ENCODE data around the gene ANKS3. TPM values are rescaled to one million over a fixed set of nuclear protein-coding genes. Genes with fewer than 3 reads are reported as not detected.

Gene ANKS3
- polyA plus RNA-seq, 1 of the 3 experiments (the other 2 are of a cell fraction): 42.2 TPM

GRCh38 chr16:4679850-4680636 lies 54.0 kb downstream of the ANKS3 start:
- Histone ChIP-seq H3K27ac (ENCODE audit: low read depth in 2 of 2, low read length in 1 of 2) (no peak overlapping the region), H3F3A (replicated peaks; ENCODE audit: insufficient read depth) (no peaks in the 10 kb centered on the region), H4K20me1 (ENCODE audit: insufficient read depth) (0 out of 2 replicates have a peak, but pooled peaks cover 2% of the 10 kb centered on the region), H3K9me3 (no peaks in the 10 kb centered on the region), H3K4me3 (ENCODE audit: low read depth in 2 of 2, low read length in 1 of 2) (no peak overlapping the region), H3K36me3 (replicated peaks in 1 of 2; ENCODE audit: control insufficient read depth in 1 of 2, insufficient read depth in 2 of 2, low read length in 1 of 2) (peaks cover 4 to 41% of the 10 kb centered on the region in 2 experiments), H3K4me1 (ENCODE audit: control insufficient read depth in 1 of 2, insufficient read depth in 2 of 2, low read depth in 1 of 2, low read length in 1 of 2) (peaks cover 0 to 4% of the 10 kb centered on the region in 2 experiments; a peak in 1 of 4 replicates), H3K27me3 (ENCODE audit: insufficient read depth) (no peaks in the 10 kb centered on the region), H3K79me2 (ENCODE audit: insufficient read depth) (no peaks in the 10 kb centered on the region; the same call in 1 of the 2 replicates), H3K4me2 (no peak overlapping the region), H2AFZ (ENCODE audit: low read depth) (no peak overlapping the region), H3K9ac (no peak overlapping the region), H3K9me2 (no peaks in the 10 kb centered on the region)
- no peak for DNase-seq
- POLR2A ChIA-PET: interaction anchor here (0.9 kb wide), 1 partner anchor 14 kb away, joined by 3 read pairs; the partner anchor contains the start of gene NUDT16L1
- CTCF ChIA-PET: interaction anchor here (1.7 kb wide), 1 partner anchor 12 kb away, joined by 7 read pairs; no protein-coding TSS in a partner anchor
- WGBS (ENCODE audit: low lambda C conversion rate): 92% methylated on average over 46 of the region's 47 CpGs
- TF ChIP-seq TAF1 (IDR thresholded peaks at IDR 0.05; ENCODE audit: borderline replicate concordance, low read depth, low read length) (no peak), GABPA (IDR thresholded peaks at IDR 0.05; ENCODE audit: low read depth) (no peak), YY1 (IDR thresholded peaks at IDR 0.05; ENCODE audit: low read depth) (no peak), JUND (IDR thresholded peaks at IDR 0.05) (no peak), MAX (IDR thresholded peaks at IDR 0.05; ENCODE audit: low read depth) (no peak), SMC3 (IDR thresholded peaks at IDR 0.05; ENCODE audit: low read depth, low read length) (no peak), PBX3 (IDR thresholded peaks at IDR 0.05) (no peak), MXI1 (IDR thresholded peaks at IDR 0.05; ENCODE audit: low read depth, low read length) (no peak), REST (IDR thresholded peaks at IDR 0.05; ENCODE audit: low read depth, low read length) (no peak), FOSL2 (IDR thresholded peaks at IDR 0.05; ENCODE audit: borderline replicate concordance, low read depth) (no peak), POLR2AphosphoS5 (IDR thresholded peaks at IDR 0.05; ENCODE audit: low read depth, low read length) (no peak)
